ENCODE results near the gene GPATCH4. TPM values are rescaled to one million over a fixed set of nuclear protein-coding genes. Genes with fewer than 3 reads are reported as not detected.

GPATCH4 gene
- total and polyA plus RNA-seq, 2 of the 4 experiments (the other 2 are of a cell fraction), result 32.6 to 41.8 TPM

GRCh38 chr1:156595016-156595415 lies 6.3 kb downstream of the GPATCH4 start:
- no peak for TF ChIP-seq CTCF (conservative IDR thresholded peaks at IDR 0.05; ENCODE audit: low read depth, low read length)
- Histone ChIP-seq H2BK5ac (ENCODE audit: low read depth, low read length, poor library complexity, severe bottlenecking) (no peak overlapping the region), H3K23ac (ENCODE audit: low read depth, low read length) (no peak overlapping the region), H2AK9ac (replicated peaks; ENCODE audit: low read depth, low read length, poor library complexity) (no peak overlapping the region), H3K18ac (ENCODE audit: low read depth, low read length) (no peak overlapping the region), H3K14ac (replicated peaks; ENCODE audit: low read depth, low read length) (no peak overlapping the region), H3K9me3 (ENCODE audit: control insufficient read depth, insufficient read depth, low read length) (no peaks in the 10 kb centered on the region), H3K56ac (ENCODE audit: extremely low read depth, insufficient read depth, low read length) (no peak overlapping the region), H4K91ac (ENCODE audit: insufficient read depth, low read depth, low read length) (no peak overlapping the region), H3K4me1 (ENCODE audit: control insufficient read depth, insufficient read depth, low read length) (peaks cover 3% of the 10 kb centered on the region; the same call in 1 of the 2 replicates), H3K9me1 (ENCODE audit: insufficient read depth, low read length) (peaks cover 10% of the 10 kb centered on the region), H3K79me1 (ENCODE audit: low read depth in 1 of 2, low read length in 2 of 2) (peaks cover 18 to 54% of the 10 kb centered on the region in 2 experiments), H2BK15ac (ENCODE audit: low read depth, low read length) (no peak overlapping the region), H3K4me3 (ENCODE audit: insufficient read depth, low read depth, low read length) (no peak overlapping the region), H3K27ac (ENCODE audit: insufficient read depth, low read length) (no peak overlapping the region), H3K4ac (ENCODE audit: low read depth, low read length) (no peak overlapping the region), H3K9ac (ENCODE audit: low read depth, low read length) (no peak overlapping the region), H2AFZ (replicated peaks; ENCODE audit: low read length, poor library complexity) (no peak overlapping the region), H2BK120ac (ENCODE audit: low read depth, low read length) (no peak overlapping the region), H2AK5ac (ENCODE audit: low read depth, low read length) (no peak overlapping the region), H2BK20ac (ENCODE audit: low read depth, low read length) (no peak overlapping the region), H3K27me3 (ENCODE audit: control insufficient read depth, insufficient read depth, low read length) (no peaks in the 10 kb centered on the region), H4K8ac (ENCODE audit: low read depth in 2 of 2, low read length in 2 of 2) (no peak overlapping the region), H4K5ac (ENCODE audit: low read depth, low read length) (no peak overlapping the region), H4K20me1 (ENCODE audit: insufficient read depth, low read length) (no peaks in the 10 kb centered on the region), H3K36me3 (ENCODE audit: control insufficient read depth, insufficient read depth, low read length) (peaks cover 33% of the 10 kb centered on the region), H3K4me2 (ENCODE audit: low read depth, low read length) (no peak overlapping the region)
- POLR2A ChIA-PET (ENCODE audit: unreplicated experiment), result no interaction called here
- in situ Hi-C loops (cut with MboI; ENCODE audit: low sequenced_read_pairs), result no loop called here
- 100% methylated on average over 2 of the region's 2 CpGs; no CpG with 5 or more reads in 1 of the 2 experiments for WGBS, 2 experiments (ENCODE audit: extremely low coverage in 2 of 2, insufficient read length in 1 of 2)
- intact Hi-C loops (cut with micrococcal nuclease), result no loop called here
- ATAC-seq (ENCODE audit: low read depth), result no peak
- CTCF ChIA-PET, result no interaction called here
- dilution Hi-C loops (cut with HindIII; ENCODE audit: low sequenced_read_pairs, unreplicated experiment), result no loop called here
- no peak for DNase-seq
- no TSS peak for BruUV-seq (replicated peaks)

Data from IMR-90 (cell line).